IMR-90 (cell line): Measurements from ENCODE around the gene MYL11.

Experiments
- BHLHE40 ChIP-seq: fragments of 150-350 bp; IDR thresholded peaks from 2 replicates; pipeline ENCODE4 v1.6.1; 2016; ENCODE audit warnings: mild to moderate bottlenecking, low read depth, low read length
- CEBPB ChIP-seq: IDR thresholded peaks from 2 replicates; pipeline ENCODE4 v1.6.1; 2012; ENCODE audit warnings: low read depth, low read length, improper control_type of control experiment
- CHD1 ChIP-seq: IDR thresholded peaks from 2 replicates; pipeline ENCODE4 v1.6.1; 2012; ENCODE audit warnings: low read depth, low read length, improper control_type of control experiment
- FOS ChIP-seq: fragments of 150-350 bp; IDR thresholded peaks from 2 replicates; pipeline ENCODE4 v1.6.1; 2016; ENCODE audit warnings: low read depth, low read length
- MAFK ChIP-seq: IDR thresholded peaks from 2 replicates; pipeline ENCODE4 v1.6.1; 2012; ENCODE audit warnings: low read depth, low read length, improper control_type of control experiment
- MAZ ChIP-seq: IDR thresholded peaks from 2 replicates; pipeline ENCODE4 v1.6.1; 2012; ENCODE audit warnings: low read depth, mild to moderate bottlenecking, low read length, improper control_type of control experiment, moderate library complexity, borderline replicate concordance
- NFE2L2 ChIP-seq: fragments of 150-350 bp; IDR thresholded peaks from 2 replicates; pipeline ENCODE4 v1.6.1; 2016; ENCODE audit warnings: low read depth, mild to moderate bottlenecking, low read length
- POLR2A ChIP-seq: IDR thresholded peaks from 2 replicates; pipeline ENCODE4 v1.6.1; 2012; ENCODE audit warnings: mild to moderate bottlenecking, low read depth, low read length
- RAD21 ChIP-seq: IDR thresholded peaks from 2 replicates; pipeline ENCODE4 v1.6.1; 2012; ENCODE audit warnings: low read length, improper control_type of control experiment
- RFX5 ChIP-seq: IDR thresholded peaks from 2 replicates; pipeline ENCODE4 v1.8.0; 2012; ENCODE audit warnings: low read depth, mild to moderate bottlenecking, low read length, moderate library complexity
- SMC3 ChIP-seq: fragments of 150-350 bp; IDR thresholded peaks from 2 replicates; pipeline ENCODE4 v1.6.1; 2016; ENCODE audit warnings: low read depth, mild to moderate bottlenecking, antibody characterized with exemption, low read length, moderate library complexity
- TF ChIP-seq, protein P1 (sequence below): conservative IDR thresholded peaks from 2 replicates; pipeline ENCODE4 v1.5.1; 2012; ENCODE audit warnings: mild to moderate bottlenecking, low read depth, low read length, improper control_type of control experiment
- TF ChIP-seq, protein P2 (sequence below): fragments of 150-350 bp; IDR thresholded peaks from 2 replicates; pipeline ENCODE4 v1.6.1; 2017; ENCODE audit warnings: mild to moderate bottlenecking, antibody characterized with exemption, low read length, low read depth

DNA sequence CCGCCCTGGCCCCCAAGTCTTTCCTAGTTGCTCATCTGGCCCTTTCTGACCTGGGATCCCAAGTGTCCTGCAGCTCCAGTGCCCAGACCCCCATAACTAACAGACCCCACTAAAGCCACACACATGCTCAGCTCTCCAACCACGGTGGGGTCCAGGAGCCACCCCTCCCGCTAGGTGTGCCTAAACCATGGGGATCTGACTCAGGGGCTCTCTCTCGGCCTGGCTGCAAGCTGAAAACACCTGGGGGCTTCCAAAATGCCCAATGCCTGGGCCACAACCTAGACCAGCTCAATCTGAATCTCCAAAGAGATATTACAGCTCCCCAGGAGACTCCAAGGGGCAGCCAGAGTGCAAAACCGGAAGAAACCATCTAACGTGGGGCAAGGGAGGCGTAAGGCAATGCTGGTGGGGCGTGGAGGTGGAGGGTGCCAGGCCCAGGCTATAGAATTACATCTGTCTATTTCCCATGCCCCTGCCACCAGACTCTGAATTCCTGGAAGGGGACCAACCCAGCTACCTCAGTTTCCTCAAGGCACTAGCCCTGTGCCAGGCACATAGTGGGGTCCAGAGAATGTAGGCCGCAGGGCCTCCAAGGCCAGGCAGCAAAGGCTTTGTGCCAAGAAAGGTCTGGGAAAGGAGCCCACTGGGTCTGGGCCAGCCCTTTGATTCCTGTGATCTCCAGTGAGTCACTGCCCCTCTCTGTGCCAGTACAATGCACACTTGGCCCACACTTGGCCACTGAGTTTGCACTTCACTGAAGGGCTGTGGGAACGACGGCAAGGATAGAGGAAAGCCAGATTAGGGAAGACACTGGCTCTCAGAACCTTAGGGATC lies 22.8 kb upstream of the MYL11 start:
- no peak for TF ChIP-seq MAZ
- TF ChIP-seq, protein P1, sequence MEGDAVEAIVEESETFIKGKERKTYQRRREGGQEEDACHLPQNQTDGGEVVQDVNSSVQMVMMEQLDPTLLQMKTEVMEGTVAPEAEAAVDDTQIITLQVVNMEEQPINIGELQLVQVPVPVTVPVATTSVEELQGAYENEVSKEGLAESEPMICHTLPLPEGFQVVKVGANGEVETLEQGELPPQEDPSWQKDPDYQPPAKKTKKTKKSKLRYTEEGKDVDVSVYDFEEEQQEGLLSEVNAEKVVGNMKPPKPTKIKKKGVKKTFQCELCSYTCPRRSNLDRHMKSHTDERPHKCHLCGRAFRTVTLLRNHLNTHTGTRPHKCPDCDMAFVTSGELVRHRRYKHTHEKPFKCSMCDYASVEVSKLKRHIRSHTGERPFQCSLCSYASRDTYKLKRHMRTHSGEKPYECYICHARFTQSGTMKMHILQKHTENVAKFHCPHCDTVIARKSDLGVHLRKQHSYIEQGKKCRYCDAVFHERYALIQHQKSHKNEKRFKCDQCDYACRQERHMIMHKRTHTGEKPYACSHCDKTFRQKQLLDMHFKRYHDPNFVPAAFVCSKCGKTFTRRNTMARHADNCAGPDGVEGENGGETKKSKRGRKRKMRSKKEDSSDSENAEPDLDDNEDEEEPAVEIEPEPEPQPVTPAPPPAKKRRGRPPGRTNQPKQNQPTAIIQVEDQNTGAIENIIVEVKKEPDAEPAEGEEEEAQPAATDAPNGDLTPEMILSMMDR, result no peak
- peak; percentile 26 for TF ChIP-seq POLR2A
- TF ChIP-seq CHD1, result no peak
- peak; percentile 59 for TF ChIP-seq FOS
- TF ChIP-seq RFX5, result no peak
- TF ChIP-seq MAFK, result no peak
- 0 out of 2 replicates have a peak, but pooled peaks have one; percentile 36 for TF ChIP-seq BHLHE40
- TF ChIP-seq, protein P2, sequence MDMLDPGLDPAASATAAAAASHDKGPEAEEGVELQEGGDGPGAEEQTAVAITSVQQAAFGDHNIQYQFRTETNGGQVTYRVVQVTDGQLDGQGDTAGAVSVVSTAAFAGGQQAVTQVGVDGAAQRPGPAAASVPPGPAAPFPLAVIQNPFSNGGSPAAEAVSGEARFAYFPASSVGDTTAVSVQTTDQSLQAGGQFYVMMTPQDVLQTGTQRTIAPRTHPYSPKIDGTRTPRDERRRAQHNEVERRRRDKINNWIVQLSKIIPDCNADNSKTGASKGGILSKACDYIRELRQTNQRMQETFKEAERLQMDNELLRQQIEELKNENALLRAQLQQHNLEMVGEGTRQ, result no peak
- no peak for TF ChIP-seq RAD21
- no peak; the same call in 1 of the 2 replicates for TF ChIP-seq SMC3
- TF ChIP-seq CEBPB, result no peak
- TF ChIP-seq NFE2L2, result no peak
